ENCODE measurements around the gene MRM2.

GRCh38 chr7:2276107-2276506 is 34.1 kb upstream of the MRM2 start:
- TF ChIP-seq CTCF (IDR thresholded peaks at IDR 0.05) (no peak), POLR2A (IDR thresholded peaks at IDR 0.05) (no peak)

Data from right lobe of liver (tissue), 4 donors.